Measurements from ENCODE around the gene SAMD11.

Gene SAMD11

GRCh38 chr1:993379-993995 is 69.8 kb downstream of the SAMD11 start:
- DNase-seq (ENCODE audit: low spot score): no peak
